Lower leg skin (tissue), 3 donors: ENCODE measurements around the gene CASKIN2.

Experiments used
- CTCF ChIP-seq, 3 donors: fragments of 450-650 bp; IDR thresholded peaks; one replicate each; pipeline ENCODE4 v1.5.1; 2016; ENCODE audit warnings: antibody characterized with exemption in 3 of 3, mild to moderate bottlenecking in 3 of 3, moderate library complexity in 2 of 3
- POLR2A ChIP-seq, 2 donors: fragments of 450-650 bp; IDR thresholded peaks; one replicate each; pipeline ENCODE4 v1.6.1; 2016 to 2017; ENCODE audit warnings: antibody characterized with exemption in 2 of 2, mild to moderate bottlenecking in 1 of 2, moderate library complexity in 1 of 2

GRCh38 chr17:75506888-75507287 lies 8.4 kb downstream of the CASKIN2 start:
- no peak for TF ChIP-seq POLR2A (IDR thresholded peaks at IDR 0.05)
- no peak for TF ChIP-seq CTCF (IDR thresholded peaks at IDR 0.05)
